GM19240 (cell line): ENCODE measurements around the gene KSR1.
"Not testable (repeated sequence)": the region's sequence is repeated elsewhere in the genome, so short reads cannot be mapped to it uniquely, and the experiment has no call there.

Source experiments
- DNase-seq: peaks from one replicate; pipeline ENCODE4 v3.0.0; 2011; ENCODE audit warnings: low spot score; ENCODE audit not compliant: insufficient read length

Gene KSR1

GRCh38 chr17:27455914-27456680 is at the start of gene KSR1:
Gene KSR1 (plus strand): TSS chr17:27456448. CDS start chr17:27456644, 196 bp downstream.
- DNase-seq, result peak; percentile 81

DNA sequence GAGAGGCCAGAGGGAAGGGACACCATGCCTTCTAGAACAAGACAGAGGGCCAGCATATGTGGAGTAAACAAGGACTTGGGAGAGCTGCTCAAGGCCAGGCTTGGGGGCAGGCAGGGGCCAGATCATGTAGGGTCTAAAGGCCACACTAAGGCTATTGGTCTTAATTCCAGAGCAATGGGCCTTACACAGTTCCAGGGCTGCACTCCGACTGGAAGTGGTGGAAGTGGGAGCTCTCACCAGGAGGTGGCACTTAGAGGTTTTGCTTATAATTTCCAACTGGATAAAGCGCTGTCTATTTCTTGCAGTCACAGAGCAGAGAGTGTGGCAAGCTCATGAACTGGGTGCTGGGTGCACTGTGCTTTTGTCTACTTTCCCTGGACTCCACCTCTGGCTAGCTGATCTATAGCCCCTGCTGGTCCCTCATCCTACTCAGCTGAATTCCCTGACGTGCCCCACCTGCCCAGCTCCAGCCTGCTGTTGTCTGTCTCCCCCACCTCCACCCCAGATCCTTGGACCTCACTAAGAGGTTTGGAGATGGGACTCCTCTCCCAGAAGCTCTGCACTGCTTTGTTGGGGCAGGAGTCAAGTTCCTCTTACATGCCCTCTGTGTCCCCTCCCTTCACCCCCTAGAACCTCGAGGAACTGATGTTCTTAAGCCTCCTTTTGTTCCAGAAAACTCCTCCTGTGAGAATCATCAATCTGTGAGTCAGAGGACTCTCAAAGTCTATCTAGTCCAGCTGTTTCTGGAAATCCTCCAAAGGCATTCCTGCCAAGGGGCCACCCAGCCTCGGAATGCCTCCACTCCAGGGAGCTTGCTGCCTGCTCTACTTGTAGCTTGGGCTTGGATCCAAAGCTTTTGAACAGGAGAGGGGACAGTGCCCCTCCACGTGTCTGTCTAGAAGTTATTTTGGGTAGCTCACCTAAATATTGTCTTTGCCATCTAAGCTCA is 48.1 kb upstream of the KSR1 start:
- no peak for DNase-seq

DNA sequence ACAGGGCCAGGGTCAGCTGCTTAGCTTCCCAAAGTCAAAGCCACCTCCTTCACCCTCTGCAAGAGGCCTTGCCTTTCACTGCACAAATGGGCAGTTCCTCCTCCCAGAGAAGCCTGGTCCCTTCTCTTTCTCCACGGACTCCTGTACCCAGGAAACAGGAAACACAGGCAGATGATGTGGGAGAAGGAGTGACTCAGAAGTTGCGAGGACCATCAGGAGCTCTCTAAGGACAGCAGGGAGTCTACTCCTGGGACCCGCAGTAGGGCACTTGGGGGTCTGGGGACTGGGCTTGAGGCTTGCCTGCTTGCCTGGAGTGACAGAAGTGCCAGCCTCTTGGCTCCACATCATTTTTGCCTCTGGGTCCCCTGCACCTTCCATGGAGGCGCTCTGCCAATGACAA is 47.4 kb upstream of the KSR1 start:
- no peak for DNase-seq

DNA sequence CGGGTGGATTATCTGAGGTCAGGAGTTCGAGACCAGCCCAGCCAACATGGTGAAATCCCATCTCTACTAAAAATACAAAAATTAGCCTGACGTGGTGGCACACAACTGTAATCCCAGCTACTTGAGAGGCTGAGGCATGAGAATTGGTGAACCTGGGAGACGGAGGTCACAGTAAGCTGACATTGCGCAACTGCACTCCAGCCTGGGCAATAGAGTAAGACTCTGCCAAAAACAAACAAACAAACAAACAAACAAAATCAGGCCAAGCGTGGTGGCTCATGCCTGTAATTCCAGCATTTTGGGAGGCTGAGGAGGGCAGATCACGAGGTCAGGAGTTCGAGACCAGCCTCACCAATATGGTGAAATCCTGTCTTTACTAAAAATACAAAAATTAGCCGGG is 44.1 kb upstream of the KSR1 start:
- not testable (repeated sequence) for DNase-seq

GRCh38 chr17:27413315-27413714 is 42.9 kb upstream of the KSR1 start:
- DNase-seq, result no peak

DNA sequence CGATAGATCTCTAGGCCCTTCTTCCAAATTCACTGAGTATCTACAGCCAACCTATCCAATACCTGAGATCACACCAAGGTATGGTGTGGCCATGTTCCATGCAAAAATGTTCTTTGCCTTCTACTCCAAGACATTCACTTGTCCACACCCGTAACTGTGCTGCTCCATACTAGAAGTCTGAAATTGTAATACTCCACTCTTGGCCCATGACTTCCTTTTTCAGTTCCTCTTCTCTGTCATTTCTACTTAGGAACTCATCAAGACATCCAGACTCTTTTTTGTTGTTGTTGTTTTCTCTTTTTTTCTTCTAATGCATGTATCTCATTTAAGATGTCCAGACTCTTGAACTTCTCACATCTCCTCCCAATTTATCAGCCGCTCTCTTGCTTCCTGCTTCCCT is 42.5 kb upstream of the KSR1 start:
- no peak for DNase-seq

DNA sequence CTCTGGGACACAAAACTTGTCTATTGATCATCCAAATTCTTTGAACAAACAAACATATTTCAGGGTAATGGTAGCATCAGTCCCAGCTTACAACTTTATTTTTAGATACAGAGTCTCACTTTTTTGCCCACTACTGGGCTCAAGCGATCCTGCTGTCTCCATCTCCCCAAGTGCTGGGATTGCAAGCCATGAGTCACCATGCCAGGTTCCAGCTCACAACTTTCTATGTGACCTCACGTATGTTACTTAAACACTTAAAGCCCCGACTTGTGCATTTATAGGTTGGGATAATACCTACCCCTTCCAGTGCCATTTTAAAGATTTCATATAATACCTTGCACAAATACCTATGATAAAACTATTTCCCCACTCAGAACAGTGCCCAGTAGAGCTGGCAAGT is 42.0 kb upstream of the KSR1 start:
- no peak for DNase-seq

DNA sequence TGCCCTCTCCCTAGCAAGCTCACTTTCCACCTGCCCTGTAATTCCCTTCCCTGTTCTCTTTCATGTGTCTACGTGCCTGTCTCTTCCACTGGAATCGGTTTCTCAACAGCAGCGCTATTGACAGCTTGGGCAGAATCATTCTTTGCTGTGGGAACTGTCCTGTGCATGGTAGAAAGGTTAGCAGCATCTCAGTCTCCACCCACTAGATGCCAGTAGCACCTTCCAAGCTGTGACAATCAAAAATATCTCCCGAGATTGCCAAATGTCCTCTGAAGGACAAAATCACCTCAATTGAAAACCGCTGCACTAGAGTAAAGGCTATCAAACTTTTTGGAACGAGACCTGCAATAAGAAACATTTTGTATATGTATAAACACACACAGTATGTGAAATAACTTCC is 41.6 kb upstream of the KSR1 start:
- no peak for DNase-seq

GRCh38 chr17:27415120-27415795 is 41.0 kb upstream of the KSR1 start:
- DNase-seq, result no peak

DNA sequence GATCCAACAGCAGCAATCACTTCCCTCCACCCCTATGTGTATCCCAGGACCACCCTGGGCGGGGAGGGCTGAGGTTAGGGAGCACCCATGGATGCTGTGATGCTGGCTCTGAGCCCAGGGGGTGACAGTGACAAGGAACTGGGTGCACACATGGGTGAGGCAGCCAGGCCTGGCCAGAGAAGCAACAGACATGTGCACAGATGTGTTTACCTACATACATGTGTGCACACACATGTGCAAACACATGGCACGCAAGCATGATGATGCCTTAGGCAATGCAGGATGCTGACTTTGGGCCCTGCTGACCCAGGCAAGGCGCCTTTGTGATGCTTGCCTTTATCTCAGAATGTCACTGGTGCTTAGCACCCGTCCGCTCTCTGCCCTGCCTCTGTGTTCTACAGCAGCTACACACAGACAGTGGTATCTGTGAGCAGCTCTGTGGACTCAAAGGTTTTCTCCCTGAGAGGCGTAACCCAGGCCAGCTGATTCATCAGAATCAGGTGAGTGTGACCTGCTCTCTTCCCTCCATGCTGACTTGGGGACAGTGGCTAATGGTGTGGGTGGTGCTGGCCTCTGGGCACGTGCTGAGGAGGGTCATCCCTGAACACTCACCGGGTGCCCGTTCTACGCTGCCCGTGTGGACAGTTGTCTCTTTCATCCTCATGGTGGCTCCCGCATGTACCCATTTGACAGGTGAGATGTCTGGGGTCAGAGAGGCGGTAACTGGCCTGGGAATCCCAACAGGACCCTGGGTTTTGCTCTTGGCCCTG is 38.5 kb upstream of the KSR1 start:
- no peak for DNase-seq

DNA sequence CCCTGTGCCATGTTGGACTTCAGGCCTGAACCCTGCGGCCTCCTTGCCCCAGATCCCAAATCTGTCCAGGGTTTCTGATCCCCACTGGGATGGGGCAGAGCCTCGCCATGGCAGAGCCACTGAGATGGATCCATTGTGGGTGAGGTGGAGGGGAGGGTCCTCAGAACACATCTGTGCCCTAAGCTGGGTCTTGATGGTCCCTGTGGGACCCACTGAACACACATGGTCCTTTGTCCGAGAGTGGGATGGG is 38.0 kb upstream of the KSR1 start:
- DNase-seq, result no peak

- no peak for DNase-seq
These were observed 37.1 kb upstream of the KSR1 start for GRCh38 chr17:27419156-27419555.

GRCh38 chr17:27420211-27420950 is 35.9 kb upstream of the KSR1 start:
- no peak for DNase-seq

- DNase-seq, result no peak
These were observed 35.1 kb upstream of the KSR1 start for GRCh38 chr17:27421111-27421510.

- DNase-seq, result not testable (repeated sequence)
These were observed 34.6 kb upstream of the KSR1 start for GRCh38 chr17:27421626-27422025.

- no peak for DNase-seq
These were observed 33.6 kb upstream of the KSR1 start for GRCh38 chr17:27422601-27423000.

DNA sequence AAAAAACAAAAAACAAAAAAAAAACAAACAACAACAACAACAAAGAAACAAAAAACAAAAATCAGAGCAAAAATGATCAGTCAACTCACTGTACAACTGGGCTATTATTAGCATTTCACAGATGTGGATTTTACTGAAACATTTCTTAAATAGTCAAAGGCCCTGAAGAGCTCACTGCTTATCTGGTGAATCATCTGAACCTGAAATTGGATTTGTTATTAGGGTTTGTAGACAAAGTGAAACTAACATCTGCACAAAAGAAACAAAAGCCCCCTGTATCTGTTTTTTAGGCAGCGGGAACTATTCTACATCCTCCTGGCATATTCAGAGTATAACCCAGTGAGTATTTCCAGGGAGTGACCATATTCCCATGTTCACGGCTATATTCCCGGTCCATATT is 32.6 kb upstream of the KSR1 start:
- no peak for DNase-seq

DNA sequence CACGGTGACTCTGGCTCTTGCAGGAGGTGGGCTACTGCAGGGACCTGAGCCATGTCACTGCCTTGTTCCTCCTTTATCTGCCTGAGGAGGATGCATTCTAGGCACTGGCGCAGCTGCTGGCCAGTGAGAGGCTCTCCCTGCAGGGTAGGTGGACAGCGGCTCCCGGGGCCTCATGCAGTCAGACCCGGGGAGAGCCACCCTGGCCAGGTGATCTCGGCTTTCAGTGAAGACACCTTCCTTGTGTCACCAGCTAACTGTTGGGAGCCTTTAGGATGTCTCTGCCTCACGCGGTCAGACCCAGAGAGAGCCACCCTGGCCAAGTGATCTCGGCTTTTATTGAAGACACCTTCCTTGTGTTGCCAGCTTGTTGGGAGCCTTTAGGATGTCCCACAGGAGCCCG is 31.7 kb upstream of the KSR1 start:
- DNase-seq, result no peak

- no peak for DNase-seq
These were observed 31.3 kb upstream of the KSR1 start for GRCh38 chr17:27424941-27425340.

GRCh38 chr17:27425571-27425970 is 30.7 kb upstream of the KSR1 start:
- DNase-seq, result not testable (repeated sequence)

GRCh38 chr17:27425991-27426390 is 30.3 kb upstream of the KSR1 start:
- DNase-seq, result no peak
